Pons (tissue), 1 donor: ENCODE results near the gene NR2C1.
A peak's percentile ranks its signal among the peaks of the same experiment; 100 is the strongest.
"Not testable (repeated sequence)": the region's sequence is repeated elsewhere in the genome, so short reads cannot be mapped to it uniquely, and the experiment has no call there.

Source experiments
- DNase-seq: peaks from one replicate; pipeline ENCODE4 v3.0.0-alpha.2; 2016; ENCODE audit warnings: low spot score

The NR2C1 gene

GRCh38 chr12:95072900-95073697, at the start of gene NR2C1:
TSS of gene NR2C1 (minus strand) at chr12:95073618. CDS start at chr12:95067384, 6,234 bp downstream.
- DNase-seq, result peak; percentile 95

GRCh38 chr12:95118788-95119179, 45.4 kb upstream of the NR2C1 start:
- DNase-seq, result no peak

- no peak for DNase-seq
These were observed 44.8 kb upstream of the NR2C1 start for GRCh38 chr12:95118138-95118787.

- DNase-seq, result peak; percentile 91
These were observed 43.8 kb upstream of the NR2C1 start for GRCh38 chr12:95117178-95117599.

GRCh38 chr12:95116773-95117172, 43.4 kb upstream of the NR2C1 start:
- no peak for DNase-seq

GRCh38 chr12:95116341-95116740, 42.9 kb upstream of the NR2C1 start:
- no peak for DNase-seq

GRCh38 chr12:95115641-95116040, 42.2 kb upstream of the NR2C1 start:
- DNase-seq, result no peak

- no peak for DNase-seq
These were observed 41.5 kb upstream of the NR2C1 start for GRCh38 chr12:95114766-95115405.

GRCh38 chr12:95107362-95107761, 33.9 kb upstream of the NR2C1 start:
- no peak for DNase-seq

GRCh38 chr12:95105540-95105939, 32.1 kb upstream of the NR2C1 start:
- no peak for DNase-seq

- DNase-seq, result no peak
These were observed 31.6 kb upstream of the NR2C1 start for GRCh38 chr12:95104919-95105452.

- DNase-seq, result no peak
These were observed 29.7 kb upstream of the NR2C1 start for GRCh38 chr12:95102916-95103671.

- DNase-seq, result not testable (repeated sequence)
These were observed 28.5 kb upstream of the NR2C1 start for GRCh38 chr12:95101957-95102356.

- no peak for DNase-seq
These were observed 27.1 kb upstream of the NR2C1 start for GRCh38 chr12:95100264-95101190.

- DNase-seq, result no peak
These were observed 25.9 kb upstream of the NR2C1 start for GRCh38 chr12:95099270-95099790.

GRCh38 chr12:95096852-95097251, 23.4 kb upstream of the NR2C1 start:
- no peak for DNase-seq

- no peak for DNase-seq
These were observed 23.0 kb upstream of the NR2C1 start for GRCh38 chr12:95096378-95096777.

- DNase-seq, result not testable (repeated sequence)
These were observed 22.4 kb upstream of the NR2C1 start for GRCh38 chr12:95095866-95096265.

GRCh38 chr12:95089462-95089861, 16.0 kb upstream of the NR2C1 start:
- DNase-seq, result no peak

- DNase-seq, result no peak
These were observed 15.0 kb upstream of the NR2C1 start for GRCh38 chr12:95088379-95088778.

- no peak for DNase-seq
These were observed 12.2 kb upstream of the NR2C1 start for GRCh38 chr12:95085612-95086011.
